Measurements from ENCODE around the gene ERI3. TPM values are rescaled to one million over a fixed set of nuclear protein-coding genes. Genes with fewer than 3 reads are reported as not detected.

The ERI3 gene
- total and polyA plus RNA-seq, 2 of the 4 experiments (the other 2 are of a cell fraction) = 56.6 to 70.9 TPM

DNA sequence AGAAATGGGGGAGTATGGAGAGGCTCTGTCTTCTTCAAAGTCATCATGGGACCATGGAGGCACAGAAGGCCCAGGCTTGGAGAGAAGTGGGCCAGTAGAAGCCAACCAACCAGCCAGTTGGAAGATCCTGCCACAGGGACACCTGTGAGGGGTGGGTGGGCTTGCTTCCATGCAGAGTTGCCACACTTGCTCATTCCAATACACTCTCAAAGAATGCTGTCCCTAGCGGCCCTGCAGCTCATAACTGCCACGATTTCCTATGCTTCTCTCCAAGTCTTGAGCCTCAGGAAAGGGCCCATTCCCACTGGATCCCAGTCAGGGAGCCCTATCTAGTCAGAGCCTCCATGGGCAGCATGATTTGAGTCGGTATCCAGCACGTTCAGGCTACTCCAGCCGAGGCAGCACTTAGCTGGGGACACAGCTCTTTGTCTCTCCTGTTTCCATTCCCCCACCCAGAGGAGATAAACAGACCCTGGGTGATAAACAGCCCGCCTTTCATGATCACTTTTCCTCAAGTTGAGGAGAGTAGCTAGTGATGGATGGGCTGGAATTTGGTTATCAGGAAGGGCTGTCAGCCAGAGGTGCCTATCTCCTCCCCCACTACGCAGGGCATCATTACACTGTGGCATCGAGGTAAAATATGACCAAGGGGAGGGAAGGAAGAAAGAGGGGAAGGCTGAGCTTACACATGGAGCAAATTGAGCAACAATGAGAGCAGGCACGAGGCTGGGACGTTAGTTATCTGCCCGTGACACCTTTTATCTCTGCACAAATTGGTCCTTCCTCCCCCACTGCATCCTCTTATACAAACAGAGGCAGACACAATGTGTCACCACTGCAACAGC is 64.6 kb downstream of the ERI3 start:
- DNase-seq = no peak
- no peak for TF ChIP-seq CHD1 (IDR thresholded peaks at IDR 0.05; ENCODE audit: low read depth, low read length)
- no peak for TF ChIP-seq FOS (IDR thresholded peaks at IDR 0.05; ENCODE audit: low read depth, low read length)
- no peak for TF ChIP-seq RCOR1 (IDR thresholded peaks at IDR 0.05; ENCODE audit: insufficient replicate concordance, low read length)
- TF ChIP-seq POLR2A (IDR thresholded peaks at IDR 0.05; ENCODE audit: low read depth, low read length) = no peak
- no peak for TF ChIP-seq RAD21 (IDR thresholded peaks at IDR 0.05; ENCODE audit: low read length)
- no peak for TF ChIP-seq RFX5 (IDR thresholded peaks at IDR 0.05; ENCODE audit: low read depth, low read length)
- no peaks in the 10 kb centered on the region for H3K9me3 ChIP-seq (ENCODE audit: control insufficient read depth, insufficient read depth, low read length)
- no peak overlapping the region for H2BK20ac ChIP-seq (ENCODE audit: low read depth, low read length)
- H3K36me3 ChIP-seq (ENCODE audit: control insufficient read depth, insufficient read depth, low read length) = peaks cover 21% of the 10 kb centered on the region
- H4K8ac ChIP-seq (ENCODE audit: low read depth in 2 of 2, low read length in 2 of 2) = no peak overlapping the region
- H3K4me2 ChIP-seq (ENCODE audit: low read depth, low read length) = no peak overlapping the region
- H2BK120ac ChIP-seq (ENCODE audit: low read depth, low read length) = no peak overlapping the region
- no peak overlapping the region for H3K18ac ChIP-seq (ENCODE audit: low read depth, low read length)
- WGBS, 2 experiments (ENCODE audit: extremely low coverage in 2 of 2, insufficient read length in 1 of 2) = 80% methylated on average over 2 of the region's 11 CpGs; no CpG with 5 or more reads in 1 of the 2 experiments
- no peak for ATAC-seq (ENCODE audit: low read depth)
- H4K91ac ChIP-seq (ENCODE audit: insufficient read depth, low read depth, low read length) = no peak overlapping the region
- no peak overlapping the region for H2BK15ac ChIP-seq (ENCODE audit: low read depth, low read length)
- 0 out of 4 replicates have a peak, but pooled peaks cover 0 to 3% of the 10 kb centered on the region in 2 experiments for H3K79me1 ChIP-seq (ENCODE audit: low read depth in 1 of 2, low read length in 2 of 2)
- no peaks in the 10 kb centered on the region for H3K4me1 ChIP-seq (ENCODE audit: control insufficient read depth, insufficient read depth, low read length)
- H2AK5ac ChIP-seq (ENCODE audit: low read depth, low read length) = no peak overlapping the region
- ChIA-PET CTCF (no interaction called here), POLR2A (ENCODE audit: unreplicated experiment) (no interaction called here)
- H2BK5ac ChIP-seq (ENCODE audit: low read depth, low read length, poor library complexity, severe bottlenecking) = no peak overlapping the region
- no peak overlapping the region for H4K5ac ChIP-seq (ENCODE audit: low read depth, low read length)
- H3K4me3 ChIP-seq (ENCODE audit: insufficient read depth, low read depth, low read length) = no peak overlapping the region
- BruUV-seq (replicated peaks) = no TSS peak
- in situ Hi-C loops (cut with MboI; ENCODE audit: low sequenced_read_pairs) = no loop called here
- no peak overlapping the region for H3K56ac ChIP-seq (ENCODE audit: extremely low read depth, insufficient read depth, low read length)
- no peak overlapping the region for H3K23ac ChIP-seq (ENCODE audit: low read depth, low read length)
- intact Hi-C loops (cut with micrococcal nuclease) = no loop called here
- no peak overlapping the region for H2AK9ac ChIP-seq (replicated peaks; ENCODE audit: low read depth, low read length, poor library complexity)
- dilution Hi-C loops (cut with HindIII; ENCODE audit: low sequenced_read_pairs, unreplicated experiment) = no loop called here
- H3K4ac ChIP-seq (ENCODE audit: low read depth, low read length) = no peak overlapping the region
- no peak overlapping the region for H3K9ac ChIP-seq (ENCODE audit: low read depth, low read length)
- H3K14ac ChIP-seq (replicated peaks; ENCODE audit: low read depth, low read length) = no peak overlapping the region
- peaks cover 3% of the 10 kb centered on the region; the same call in 1 of the 2 replicates for H3K9me1 ChIP-seq (ENCODE audit: insufficient read depth, low read length)
- no peaks in the 10 kb centered on the region for H4K20me1 ChIP-seq (ENCODE audit: insufficient read depth, low read length)
- H2AFZ ChIP-seq (replicated peaks; ENCODE audit: low read length, poor library complexity) = no peak overlapping the region
- H3K27me3 ChIP-seq (ENCODE audit: control insufficient read depth, insufficient read depth, low read length) = no peaks in the 10 kb centered on the region
- H3K27ac ChIP-seq (ENCODE audit: insufficient read depth, low read length) = no peak overlapping the region

All from IMR-90 (cell line).